Transverse colon (tissue), 4 donors: Measurements from ENCODE around the gene GKAP1.

Source experiments
- POLR2A ChIP-seq: fragments of 450-650 bp; IDR thresholded peaks from one replicate; pipeline ENCODE4 v1.6.1; 2016; ENCODE audit warnings: antibody characterized with exemption, mild to moderate bottlenecking, moderate library complexity
- POLR2AphosphoS5 ChIP-seq, 3 donors: sonication (generic); formaldehyde crosslinking; IDR thresholded peaks; one replicate each; pipeline ENCODE4 v1.6.1; 2016; ENCODE audit warnings: antibody characterized with exemption in 3 of 3
- TF ChIP-seq, protein P1 (sequence below), 5 experiments: fragments of 200-600 bp in 3 of 5; fragments of 450-650 bp in 2 of 5; sonication (generic) in 3 of 5; IDR thresholded peaks; 1 replicate in 2 of 5; 2 replicates in 3 of 5; pipeline ENCODE4 v1.5.1; 2016 to 2017; ENCODE audit warnings: antibody characterized with exemption in 5 of 5, inconsistent platforms in 3 of 5, mild to moderate bottlenecking in 2 of 5, moderate library complexity in 1 of 5

DNA sequence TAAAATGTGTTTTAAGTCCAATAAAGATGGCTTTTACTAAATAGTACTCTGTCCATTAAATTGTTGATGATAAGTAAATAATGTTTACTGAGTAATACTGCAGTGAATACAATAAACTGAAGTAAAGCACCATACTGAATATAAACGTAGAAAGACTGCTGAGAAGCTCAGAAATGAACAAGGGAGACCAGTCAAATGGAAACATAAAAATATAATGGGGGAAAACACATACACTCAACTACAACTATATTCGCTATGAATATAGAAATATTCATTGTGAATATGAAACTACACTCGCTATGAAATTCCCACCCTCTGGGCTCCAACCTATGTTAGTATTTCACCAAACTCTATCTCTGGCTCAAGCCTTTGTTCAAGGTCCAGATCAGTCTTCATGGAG lies 67.9 kb downstream of the GKAP1 start:
- TF ChIP-seq, protein P1, sequence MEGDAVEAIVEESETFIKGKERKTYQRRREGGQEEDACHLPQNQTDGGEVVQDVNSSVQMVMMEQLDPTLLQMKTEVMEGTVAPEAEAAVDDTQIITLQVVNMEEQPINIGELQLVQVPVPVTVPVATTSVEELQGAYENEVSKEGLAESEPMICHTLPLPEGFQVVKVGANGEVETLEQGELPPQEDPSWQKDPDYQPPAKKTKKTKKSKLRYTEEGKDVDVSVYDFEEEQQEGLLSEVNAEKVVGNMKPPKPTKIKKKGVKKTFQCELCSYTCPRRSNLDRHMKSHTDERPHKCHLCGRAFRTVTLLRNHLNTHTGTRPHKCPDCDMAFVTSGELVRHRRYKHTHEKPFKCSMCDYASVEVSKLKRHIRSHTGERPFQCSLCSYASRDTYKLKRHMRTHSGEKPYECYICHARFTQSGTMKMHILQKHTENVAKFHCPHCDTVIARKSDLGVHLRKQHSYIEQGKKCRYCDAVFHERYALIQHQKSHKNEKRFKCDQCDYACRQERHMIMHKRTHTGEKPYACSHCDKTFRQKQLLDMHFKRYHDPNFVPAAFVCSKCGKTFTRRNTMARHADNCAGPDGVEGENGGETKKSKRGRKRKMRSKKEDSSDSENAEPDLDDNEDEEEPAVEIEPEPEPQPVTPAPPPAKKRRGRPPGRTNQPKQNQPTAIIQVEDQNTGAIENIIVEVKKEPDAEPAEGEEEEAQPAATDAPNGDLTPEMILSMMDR (IDR thresholded peaks at IDR 0.05), result no peak
- TF ChIP-seq POLR2AphosphoS5 (IDR thresholded peaks at IDR 0.05) (no peak), POLR2A (no peak)
